HepG2 (cell line): ENCODE data around the gene OSBPL10. TPM values are rescaled to one million over a fixed set of nuclear protein-coding genes. Genes with fewer than 3 reads are reported as not detected.

Experiments used
- ATAC-seq: fragments of 200-7000 bp; cut with Tn5 transposase; 3 replicates; pipeline ENCODE4 v1.9.1; 2020; ENCODE audit warnings: mild to moderate bottlenecking, moderate library complexity
- BruUV-seq: library from RNA; stranded (reverse); fragments of 400-500 nt; replicated peaks from 2 replicates; lab custom pipeline; 2021; lab: Mats Ljungman, UMichigan
- CTCF ChIA-PET: fragments of 300-600 bp; formaldehyde crosslinking; extraction: SDS; loops from one replicate; lab custom pipeline; 2021; ENCODE audit warnings: low total read pairs, inconsistent platforms, low intra/inter-chr PET ratio; lab: Yijun Ruan, JAX
- POLR2A ChIA-PET: fragments of 350-600 bp; sonication (Branson Sonifier 250); formaldehyde crosslinking; loops from one replicate; lab custom pipeline; 2020; ENCODE audit warnings: antibody characterized with exemption, inconsistent platforms; lab: Yijun Ruan, JAX
- DNase-seq: peaks from one replicate; pipeline ENCODE4 v3.0.0-alpha.2; 2015; ENCODE audit warnings: low spot score
- FAIRE-seq: peaks from 3 replicates; lab custom pipeline; 2011; peaks lifted over from hg19 to GRCh38; lab: Jason Lieb, UNC
- H2AFZ ChIP-seq: one replicate; pipeline ENCODE4 v1.6.1; 2011; ENCODE audit warnings: low read length, inconsistent platforms
- H3K27ac ChIP-seq: fragments of 300-600 bp; 3 replicates; pipeline ENCODE4 v1.8.0; 2011; ENCODE audit warnings: mixed run types, mild to moderate bottlenecking, mixed read lengths, low read length, inconsistent platforms; ENCODE audit not compliant: insufficient read depth; ENCODE audit errors: extremely low read length
- H3K27me3 ChIP-seq, 2 experiments: fragments of 200-600 bp in 1 of 2; 2 replicates in 1 of 2; 3 replicates in 1 of 2; pipeline versions ENCODE4 v1.6.0 to v1.8.0; 2011; ENCODE audit warnings: low read length in 2 of 2, mild to moderate bottlenecking in 2 of 2, moderate library complexity in 2 of 2, inconsistent platforms in 1 of 2; ENCODE audit not compliant: insufficient read depth in 2 of 2, control insufficient read depth in 1 of 2
- H3K36me3 ChIP-seq, 2 experiments: fragments of 200-600 bp in 1 of 2; replicated peaks in 1 of 2; 2 replicates in 1 of 2; 3 replicates in 1 of 2; pipeline versions ENCODE4 v1.5.1 to v1.8.0; 2011; ENCODE audit warnings: low read length in 2 of 2, inconsistent platforms in 1 of 2; ENCODE audit not compliant: insufficient read depth in 2 of 2, control insufficient read depth in 1 of 2
- H3K4me1 ChIP-seq: 2 replicates; pipeline ENCODE4 v1.5.1; 2012; ENCODE audit warnings: low read length, inconsistent platforms; ENCODE audit not compliant: insufficient read depth
- H3K4me2 ChIP-seq: 2 replicates; pipeline ENCODE4 v1.6.0; 2011; ENCODE audit warnings: low read depth, low read length, inconsistent platforms
- H3K4me3 ChIP-seq, 3 experiments: fragments of 200-600 bp in 1 of 3; sonication (generic), shearing (Covaris generic) in 1 of 3; replicated peaks in 1 of 3; 2 replicates each; pipeline ENCODE4 v1.5.1; 2011 to 2016; ENCODE audit warnings: low read length in 3 of 3, inconsistent platforms in 2 of 3, low read depth in 2 of 3, mild to moderate bottlenecking in 2 of 3, control low read depth in 1 of 3, mixed read lengths in 1 of 3; ENCODE audit not compliant: insufficient read depth in 1 of 3
- H3K79me2 ChIP-seq: one replicate; pipeline ENCODE4 v1.6.1; 2011; ENCODE audit warnings: low read length, inconsistent platforms; ENCODE audit not compliant: insufficient read depth
- H3K9ac ChIP-seq: 2 replicates; pipeline ENCODE4 v1.6.0; 2011; ENCODE audit warnings: mild to moderate bottlenecking, low read depth, low read length, inconsistent platforms; ENCODE audit not compliant: insufficient read depth
- H3K9me3 ChIP-seq: 2 replicates; pipeline ENCODE4 v1.5.1; 2012; ENCODE audit warnings: mild to moderate bottlenecking, low read length
- H4K20me1 ChIP-seq: 2 replicates; pipeline ENCODE4 v1.6.0; 2011; ENCODE audit warnings: inconsistent platforms, mild to moderate bottlenecking, low read length, moderate library complexity; ENCODE audit not compliant: insufficient read depth
- CEBPB ChIP-seq: IDR thresholded peaks from 2 replicates; pipeline ENCODE4 v1.6.1; 2011; ENCODE audit warnings: low read depth, low read length, improper control_type of control experiment, borderline replicate concordance
- ETV6 ChIP-seq: sonication (generic); formaldehyde crosslinking; conservative IDR thresholded peaks from 2 replicates; pipeline ENCODE4 v1.4.0; 2020; ENCODE audit warnings: missing genetic modification reagents
- FOXO4 ChIP-seq: sonication (generic); formaldehyde crosslinking; conservative IDR thresholded peaks from 2 replicates; pipeline ENCODE4 v1.8.1; 2023; ENCODE audit warnings: missing genetic modification reagents
- HIVEP1 ChIP-seq: sonication (generic); formaldehyde crosslinking; IDR thresholded peaks from 2 replicates; pipeline ENCODE4 v1.4.0; 2020; ENCODE audit warnings: mild to moderate bottlenecking, missing genetic modification reagents
- NPAS2 ChIP-seq: sonication (generic); formaldehyde crosslinking; IDR thresholded peaks from 2 replicates; pipeline ENCODE4 v1.8.0; 2022; ENCODE audit warnings: mild to moderate bottlenecking, missing genetic modification reagents, borderline replicate concordance
- ZNF224 ChIP-seq: sonication (generic); formaldehyde crosslinking; IDR thresholded peaks from 2 replicates; pipeline ENCODE4 v1.5.0; 2020; ENCODE audit warnings: mild to moderate bottlenecking, missing genetic modification reagents
- ZNF629 ChIP-seq: sonication (generic); formaldehyde crosslinking; conservative IDR thresholded peaks from 2 replicates; pipeline ENCODE4 v1.5.0; 2020; ENCODE audit warnings: missing genetic modification reagents
- WGBS: methylation state at CpG from one replicate; pipeline ENCODE4 v1.1.6; 2017; ENCODE audit warnings: low lambda C conversion rate; 5-methylcytosine and 5-hydroxymethylcytosine counted together
- in situ Hi-C: cut with HindIII; loops from 2 replicates; pipeline ENCODE4 v1.10.0; 2017; ENCODE audit warnings: low pct_unique_long_range_greater_than_20kb; ENCODE audit not compliant: extremely low pct_ligation_motif_present
- intact Hi-C: fragments of 100-400 bp; cut with micrococcal nuclease; formaldehyde crosslinking; loops from one replicate; pipeline ENCODE4 v1.10.0; 2022; ENCODE audit not compliant: unreplicated experiment
- polyA plus RNA-seq, 8 experiments: library from polyadenylated mRNA; depleted of rRNA in 3 of 8; stranded (reverse) in 7 of 8; unstranded in 1 of 8; fragments of >200 nt; fragmentation: Illumina TruSeq in 4 of 8; extraction: Trizol in 4 of 8; gene quantifications; 2 replicates each; pipeline versions ENCODE4 v1.2.1 to v1.2.3, GENCODE V29; 2011 to 2016; ENCODE audit warnings: low read depth in 4 of 8, missing spikeins in 1 of 8, mixed read lengths in 1 of 8; ENCODE audit not compliant: insufficient read depth in 1 of 8
- total RNA-seq, 5 experiments: library from RNA; depleted of rRNA; stranded (reverse); fragments of >200 nt; fragmentation: Illumina TruSeq; extraction: Trizol; gene quantifications; 2 replicates each; pipeline ENCODE4 v1.2.3, GENCODE V29; 2016; ENCODE audit warnings: low read depth in 1 of 5

OSBPL10 gene
- total and polyA plus RNA-seq, 2 of the 13 experiments (the other 11 are each of a cell fraction or from before 2014, with no cell fraction given), result 10.3 to 28.6 TPM

- no peaks in the 10 kb centered on the region for H3K27me3 ChIP-seq
- TF ChIP-seq ETV6 (CRISPR knock-in tag) (no peak), FOXO4 (no peak), HIVEP1 (CRISPR knock-in tag) (no peak)
- 0 out of 2 replicates have a peak, but pooled peaks cover 4% of the 10 kb centered on the region for H4K20me1 ChIP-seq
- WGBS, result 96% methylated on average over 4 of the region's 4 CpGs
- ChIA-PET CTCF (no interaction called here), POLR2A (no interaction called here)
- peaks cover 0 to 3% of the 10 kb centered on the region in 2 experiments; a peak in 2 of 5 replicates for H3K36me3 ChIP-seq
- H3K27ac ChIP-seq, result no peak overlapping the region
- no peaks in the 10 kb centered on the region for H3K9me3 ChIP-seq
- DNase-seq, result no peak
- no peak overlapping the region for H3K4me2 ChIP-seq
- no peak for FAIRE-seq
- in situ Hi-C loops (no loop called here), intact Hi-C loops (no loop called here)
- H3K4me1 ChIP-seq, result peaks cover 30% of the 10 kb centered on the region
- H3K9ac ChIP-seq, result no peak overlapping the region
- no peaks in the 10 kb centered on the region for H3K79me2 ChIP-seq
- H2AFZ ChIP-seq, result no peak overlapping the region
- no TSS peak for BruUV-seq
- no peak overlapping the region for H3K4me3 ChIP-seq
- no peak for ATAC-seq
These were observed 208.8 kb downstream of the OSBPL10 start for GRCh38 chr3:31772272-31772671.

GRCh38 chr3:31770822-31771326 is 210.2 kb downstream of the OSBPL10 start:
- CTCF ChIA-PET, result no interaction called here
- in situ Hi-C loops, result no loop called here
- FAIRE-seq, result no peak

More at GRCh38 chr3:31770822-31771326, 210.2 kb downstream of the OSBPL10 start:
- intact Hi-C loops, result no loop called here
- Histone ChIP-seq H4K20me1 (0 out of 2 replicates have a peak, but pooled peaks cover 4% of the 10 kb centered on the region), H3K9me3 (no peaks in the 10 kb centered on the region), H3K4me3 (no peak overlapping the region), H3K79me2 (no peaks in the 10 kb centered on the region), H2AFZ (no peak overlapping the region), H3K4me1 (peaks cover 27% of the 10 kb centered on the region), H3K27ac (no peak overlapping the region), H3K27me3 (no peaks in the 10 kb centered on the region), H3K36me3 (peaks cover 0 to 3% of the 10 kb centered on the region in 2 experiments; a peak in 2 of 5 replicates), H3K9ac (no peak overlapping the region), H3K4me2 (no peak overlapping the region)
- POLR2A ChIA-PET, result no interaction called here
- DNase-seq (no peak), ATAC-seq (no peak)
- no peak for TF ChIP-seq ZNF224
- TF ChIP-seq NPAS2 (CRISPR knock-in tag), result no peak
- peak; percentile 75 for TF ChIP-seq ZNF629
- TF ChIP-seq CEBPB, result peak; percentile 28; the same call in 1 of the 2 replicates
- 82% methylated on average over 5 of the region's 5 CpGs for WGBS
- BruUV-seq, result no TSS peak
